ENCODE data around the gene GKN1. TPM values are rescaled to one million over a fixed set of nuclear protein-coding genes. Genes with fewer than 3 reads are reported as not detected.

The GKN1 gene
- total and polyA plus RNA-seq, 2 experiments from 2014 or later: not detected

GRCh38 chr2:68977453-68977852 lies 3.0 kb downstream of the GKN1 start:
- in situ Hi-C loops (cut with MboI): no loop called here

GRCh38 chr2:68978098-68978497 lies 3.7 kb downstream of the GKN1 start:
- Histone ChIP-seq H3K9ac (no peak overlapping the region), H3F3A (ENCODE audit: insufficient read depth) (peaks cover 6% of the 10 kb centered on the region), H3K4me1 (ENCODE audit: insufficient read depth) (peaks cover 19% of the 10 kb centered on the region), H3K79me2 (ENCODE audit: insufficient read depth) (no peaks in the 10 kb centered on the region), H4K20me1 (ENCODE audit: insufficient read depth) (no peaks in the 10 kb centered on the region), H3K4me2 (ENCODE audit: unreplicated experiment) (no peak overlapping the region), H3K27ac (no peak overlapping the region), H3K9me3 (ENCODE audit: low read depth) (no peaks in the 10 kb centered on the region), H3K9me2 (ENCODE audit: insufficient read depth) (no peaks in the 10 kb centered on the region), H3K27me3 (replicated peaks; ENCODE audit: insufficient read depth) (no peaks in the 10 kb centered on the region), H3K36me3 (ENCODE audit: low read depth) (no peaks in the 10 kb centered on the region), H2AFZ (no peak overlapping the region), H3K4me3 (no peak overlapping the region)
- 75 to 82% methylated on average over 3 of the region's 3 CpGs for WGBS, 2 experiments (ENCODE audit: low coverage in 1 of 2, low lambda C conversion rate in 2 of 2, missing lambda C conversion rate in 2 of 2)
- TF ChIP-seq EZH2phosphoT487 (IDR thresholded peaks at IDR 0.05; ENCODE audit: insufficient read depth, low read depth): no peak
- no peak for TF ChIP-seq EZH2 (IDR thresholded peaks at IDR 0.05; ENCODE audit: insufficient read depth, poor library complexity, severe bottlenecking)
- DNase-seq: no peak
- in situ Hi-C loops (cut with MboI): no loop called here

More at GRCh38 chr2:68977453-68977852, 3.0 kb downstream of the GKN1 start:
- H3K9ac ChIP-seq: no peak overlapping the region
- 70 to 71% methylated on average over 4 of the region's 4 CpGs for WGBS, 2 experiments (ENCODE audit: low coverage in 1 of 2, low lambda C conversion rate in 2 of 2, missing lambda C conversion rate in 2 of 2)
- no peaks in the 10 kb centered on the region for H3K9me3 ChIP-seq (ENCODE audit: low read depth)
- DNase-seq: no peak
- no peaks in the 10 kb centered on the region for H3K79me2 ChIP-seq (ENCODE audit: insufficient read depth)
- H3F3A ChIP-seq (ENCODE audit: insufficient read depth): peaks cover 13% of the 10 kb centered on the region
- TF ChIP-seq EZH2phosphoT487 (IDR thresholded peaks at IDR 0.05; ENCODE audit: insufficient read depth, low read depth): no peak
- no peak for TF ChIP-seq EZH2 (IDR thresholded peaks at IDR 0.05; ENCODE audit: insufficient read depth, poor library complexity, severe bottlenecking)
- peaks cover 26% of the 10 kb centered on the region for H3K4me1 ChIP-seq (ENCODE audit: insufficient read depth)
- no peak overlapping the region for H3K4me3 ChIP-seq
- H3K27ac ChIP-seq: no peak overlapping the region
- H3K27me3 ChIP-seq (replicated peaks; ENCODE audit: insufficient read depth): no peaks in the 10 kb centered on the region
- no peaks in the 10 kb centered on the region for H3K36me3 ChIP-seq (ENCODE audit: low read depth)
- H3K9me2 ChIP-seq (ENCODE audit: insufficient read depth): no peaks in the 10 kb centered on the region
- no peak overlapping the region for H3K4me2 ChIP-seq (ENCODE audit: unreplicated experiment)
- no peaks in the 10 kb centered on the region for H4K20me1 ChIP-seq (ENCODE audit: insufficient read depth)
- H2AFZ ChIP-seq: no peak overlapping the region

GRCh38 chr2:68980956-68981355 lies 6.5 kb downstream of the GKN1 start:
- Histone ChIP-seq H3K79me2 (ENCODE audit: insufficient read depth) (no peaks in the 10 kb centered on the region), H3K27ac (no peak overlapping the region), H3K4me3 (no peak overlapping the region), H3F3A (ENCODE audit: insufficient read depth) (no peaks in the 10 kb centered on the region), H2AFZ (no peak overlapping the region), H3K36me3 (ENCODE audit: low read depth) (no peaks in the 10 kb centered on the region), H3K4me2 (ENCODE audit: unreplicated experiment) (no peak overlapping the region), H4K20me1 (ENCODE audit: insufficient read depth) (no peaks in the 10 kb centered on the region), H3K9me3 (ENCODE audit: low read depth) (no peaks in the 10 kb centered on the region), H3K4me1 (ENCODE audit: insufficient read depth) (no peaks in the 10 kb centered on the region), H3K9me2 (ENCODE audit: insufficient read depth) (no peaks in the 10 kb centered on the region), H3K9ac (no peak overlapping the region), H3K27me3 (replicated peaks; ENCODE audit: insufficient read depth) (no peaks in the 10 kb centered on the region)
- TF ChIP-seq EZH2 (IDR thresholded peaks at IDR 0.05; ENCODE audit: insufficient read depth, poor library complexity, severe bottlenecking) (no peak), EZH2phosphoT487 (IDR thresholded peaks at IDR 0.05; ENCODE audit: insufficient read depth, low read depth) (no peak)
- in situ Hi-C loops (cut with MboI): no loop called here
- no peak for DNase-seq
- 86 to 94% methylated on average over 1 of the region's 1 CpG for WGBS, 2 experiments (ENCODE audit: low coverage in 1 of 2, low lambda C conversion rate in 2 of 2, missing lambda C conversion rate in 2 of 2)

GRCh38 chr2:68987021-68987503 lies 12.6 kb downstream of the GKN1 start:
- WGBS, 2 experiments (ENCODE audit: low coverage in 1 of 2, low lambda C conversion rate in 2 of 2, missing lambda C conversion rate in 2 of 2): 77 to 85% methylated on average over 5 of the region's 5 CpGs
- H3K4me1 ChIP-seq (ENCODE audit: insufficient read depth): no peaks in the 10 kb centered on the region
- no peak for DNase-seq
- H3K9ac ChIP-seq: no peak overlapping the region
- no peaks in the 10 kb centered on the region for H4K20me1 ChIP-seq (ENCODE audit: insufficient read depth)
- no peaks in the 10 kb centered on the region for H3F3A ChIP-seq (ENCODE audit: insufficient read depth)
- no peak overlapping the region for H3K4me3 ChIP-seq
- no peak overlapping the region for H3K27ac ChIP-seq
- no peak overlapping the region for H3K4me2 ChIP-seq (ENCODE audit: unreplicated experiment)
- H3K27me3 ChIP-seq (replicated peaks; ENCODE audit: insufficient read depth): no peaks in the 10 kb centered on the region
- in situ Hi-C loops (cut with MboI): no loop called here
- no peaks in the 10 kb centered on the region for H3K36me3 ChIP-seq (ENCODE audit: low read depth)
- H3K79me2 ChIP-seq (ENCODE audit: insufficient read depth): no peaks in the 10 kb centered on the region
- no peak overlapping the region for H2AFZ ChIP-seq
- H3K9me3 ChIP-seq (ENCODE audit: low read depth): no peaks in the 10 kb centered on the region
- no peak for TF ChIP-seq EZH2phosphoT487 (IDR thresholded peaks at IDR 0.05; ENCODE audit: insufficient read depth, low read depth)
- TF ChIP-seq EZH2 (IDR thresholded peaks at IDR 0.05; ENCODE audit: insufficient read depth, poor library complexity, severe bottlenecking): no peak
- H3K9me2 ChIP-seq (ENCODE audit: insufficient read depth): no peaks in the 10 kb centered on the region

GRCh38 chr2:68989035-68989434 lies 14.6 kb downstream of the GKN1 start:
- WGBS, 2 experiments (ENCODE audit: low coverage in 1 of 2, low lambda C conversion rate in 2 of 2, missing lambda C conversion rate in 2 of 2): 76 to 79% methylated on average over 5 of the region's 5 CpGs
- Histone ChIP-seq H3K36me3 (ENCODE audit: low read depth) (no peaks in the 10 kb centered on the region), H3K9me3 (ENCODE audit: low read depth) (no peaks in the 10 kb centered on the region), H2AFZ (no peak overlapping the region), H3K9me2 (ENCODE audit: insufficient read depth) (no peaks in the 10 kb centered on the region), H3K79me2 (ENCODE audit: insufficient read depth) (no peaks in the 10 kb centered on the region), H3K4me2 (ENCODE audit: unreplicated experiment) (no peak overlapping the region), H3K4me1 (ENCODE audit: insufficient read depth) (no peaks in the 10 kb centered on the region), H3F3A (ENCODE audit: insufficient read depth) (no peaks in the 10 kb centered on the region), H3K9ac (no peak overlapping the region), H3K4me3 (no peak overlapping the region), H3K27me3 (replicated peaks; ENCODE audit: insufficient read depth) (no peaks in the 10 kb centered on the region), H4K20me1 (ENCODE audit: insufficient read depth) (no peaks in the 10 kb centered on the region), H3K27ac (no peak overlapping the region)
- no peak for DNase-seq
- TF ChIP-seq EZH2phosphoT487 (IDR thresholded peaks at IDR 0.05; ENCODE audit: insufficient read depth, low read depth) (no peak), EZH2 (IDR thresholded peaks at IDR 0.05; ENCODE audit: insufficient read depth, poor library complexity, severe bottlenecking) (no peak)
- in situ Hi-C loops (cut with MboI): no loop called here
